Measurements from ENCODE around the gene PAX5.

PAX5 gene

DNA sequence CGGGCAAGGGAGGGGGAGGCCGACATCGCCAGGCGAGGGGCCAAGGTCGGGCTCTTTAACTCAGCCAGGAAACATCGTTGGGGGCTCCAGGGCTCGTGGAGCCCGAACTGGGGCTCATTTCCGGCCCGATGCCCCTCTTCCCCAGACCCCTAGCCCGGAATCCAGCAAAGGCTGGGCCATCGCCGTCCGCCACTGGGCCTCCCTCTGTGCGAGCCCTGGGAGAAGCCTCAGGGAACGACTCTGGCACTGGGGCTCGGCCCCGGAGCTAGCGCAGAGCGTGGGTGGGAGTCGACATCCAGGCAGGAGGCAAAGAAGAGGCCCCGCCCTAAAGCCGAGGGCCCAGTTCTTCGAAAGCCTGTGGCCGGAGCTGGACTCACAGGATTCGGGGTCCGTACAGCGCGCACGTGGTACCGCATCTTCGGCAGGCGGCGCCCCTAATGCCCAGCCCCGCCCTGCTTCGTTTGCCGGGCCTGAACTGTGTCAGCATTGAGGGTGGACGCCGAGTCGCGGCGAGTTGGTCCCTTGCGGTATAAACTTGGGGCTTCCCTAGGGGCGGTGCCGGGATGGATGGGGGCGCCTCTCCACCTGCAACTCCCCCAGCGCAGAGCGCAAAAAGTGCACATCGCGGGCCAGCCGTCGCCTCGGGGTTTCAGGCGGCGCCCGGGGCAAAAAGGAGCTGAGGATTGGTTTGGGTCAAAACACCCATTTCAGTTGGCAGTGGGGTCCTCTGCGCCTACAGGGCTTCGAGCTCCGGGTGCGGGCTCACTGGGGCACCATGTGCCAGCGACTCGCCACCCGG is 3.6 kb upstream of the PAX5 start:
- DNase-seq (ENCODE audit: insufficient read length, low spot score) (no peak), FAIRE-seq (no peak)

DNA sequence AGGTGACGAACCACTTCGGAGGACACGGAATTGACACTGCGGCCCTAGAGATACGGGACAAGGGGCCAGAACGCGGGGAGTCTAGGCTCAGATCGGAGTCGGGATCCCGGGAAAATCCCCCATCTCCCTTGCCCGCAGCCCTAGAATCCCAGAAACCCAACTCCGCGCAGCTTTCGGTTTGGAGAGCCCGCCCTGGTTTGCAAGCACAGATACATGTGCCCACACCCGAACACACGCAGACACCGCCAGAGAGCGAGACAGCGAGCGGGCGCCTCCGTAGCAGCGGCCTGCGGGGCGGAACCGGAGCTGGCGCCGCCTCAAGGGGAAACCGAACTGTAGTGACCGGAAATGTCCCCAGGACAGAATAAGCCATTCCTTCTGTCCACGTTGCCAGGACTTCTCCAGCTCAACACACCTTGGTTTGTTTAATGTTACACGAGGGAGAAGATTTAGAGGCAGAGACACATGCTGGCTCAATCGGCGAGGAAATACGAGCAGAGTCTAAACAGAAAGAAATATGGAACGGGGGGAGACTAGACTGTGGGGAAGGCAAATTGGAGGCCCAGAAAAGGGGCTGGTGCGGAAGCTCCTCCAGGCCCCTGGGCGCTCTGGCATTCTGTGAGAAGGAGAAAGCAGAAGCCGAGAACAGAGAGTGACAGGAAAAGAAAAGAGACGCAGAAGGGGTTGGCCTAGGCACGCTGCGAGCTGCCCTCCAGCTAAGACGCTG is 2.9 kb upstream of the PAX5 start:
- FAIRE-seq, result no peak
- DNase-seq (ENCODE audit: insufficient read length, low spot score), result no peak

DNA sequence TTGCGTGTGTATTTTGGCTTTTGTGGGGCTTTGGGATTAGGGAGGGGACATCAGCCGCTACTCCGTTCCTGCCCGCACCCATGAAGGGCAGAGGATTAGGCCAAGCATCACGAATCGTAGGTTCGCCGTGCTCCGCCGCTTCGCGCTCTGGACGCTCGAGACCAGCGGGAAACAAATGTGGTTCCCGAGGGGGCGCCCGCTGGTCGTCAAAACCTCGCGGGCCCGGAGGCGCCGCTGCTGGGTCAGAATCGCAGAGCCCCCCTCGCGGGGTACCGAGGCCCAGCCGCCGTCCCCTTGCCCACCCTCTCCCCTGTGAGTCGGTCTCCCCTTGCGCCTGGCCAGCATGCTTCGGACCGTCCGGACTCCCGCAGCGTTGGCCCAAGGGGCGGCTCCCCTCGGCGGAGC is 2.3 kb upstream of the PAX5 start:
- no peak for DNase-seq (ENCODE audit: insufficient read length, low spot score)
- FAIRE-seq, result peak; percentile 93

DNA sequence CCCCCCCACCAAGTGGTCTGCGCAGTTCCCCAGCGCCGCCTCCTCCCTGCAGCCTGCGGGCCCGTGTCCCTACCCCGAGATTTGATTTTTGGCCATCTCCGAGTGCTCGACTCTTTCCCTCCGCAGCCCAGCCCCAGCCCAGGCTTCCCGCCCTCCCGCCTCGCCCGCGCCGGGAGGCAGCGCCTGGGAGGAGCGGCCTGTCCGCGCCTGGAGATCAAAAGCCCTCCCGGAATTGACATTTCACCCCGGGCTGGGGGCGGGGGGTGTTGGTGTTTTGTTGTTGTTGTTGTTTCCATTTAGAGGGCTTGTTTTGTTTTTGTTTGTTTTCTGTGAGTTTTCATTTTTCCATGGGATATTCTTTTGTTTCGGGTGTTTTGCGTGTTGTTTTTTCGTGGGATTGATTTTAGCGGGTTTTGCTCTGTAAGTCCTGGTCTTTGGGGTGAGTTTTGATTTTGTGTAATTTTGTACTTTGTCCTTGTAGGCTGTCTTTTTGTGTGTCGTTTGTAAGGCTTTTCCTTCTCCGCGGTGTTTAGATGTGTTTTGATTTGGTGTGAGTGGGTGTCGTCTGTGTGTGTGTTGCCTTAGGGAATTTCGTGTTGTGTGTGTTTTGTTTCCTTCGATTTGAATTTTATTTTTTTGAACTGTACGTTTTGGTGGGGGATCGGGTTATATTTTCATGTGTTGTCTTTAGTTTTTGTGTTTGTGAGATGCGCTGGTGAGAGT is 1.7 kb upstream of the PAX5 start:
- peak; percentile 35 for FAIRE-seq
- DNase-seq (ENCODE audit: insufficient read length, low spot score), result no peak

DNA sequence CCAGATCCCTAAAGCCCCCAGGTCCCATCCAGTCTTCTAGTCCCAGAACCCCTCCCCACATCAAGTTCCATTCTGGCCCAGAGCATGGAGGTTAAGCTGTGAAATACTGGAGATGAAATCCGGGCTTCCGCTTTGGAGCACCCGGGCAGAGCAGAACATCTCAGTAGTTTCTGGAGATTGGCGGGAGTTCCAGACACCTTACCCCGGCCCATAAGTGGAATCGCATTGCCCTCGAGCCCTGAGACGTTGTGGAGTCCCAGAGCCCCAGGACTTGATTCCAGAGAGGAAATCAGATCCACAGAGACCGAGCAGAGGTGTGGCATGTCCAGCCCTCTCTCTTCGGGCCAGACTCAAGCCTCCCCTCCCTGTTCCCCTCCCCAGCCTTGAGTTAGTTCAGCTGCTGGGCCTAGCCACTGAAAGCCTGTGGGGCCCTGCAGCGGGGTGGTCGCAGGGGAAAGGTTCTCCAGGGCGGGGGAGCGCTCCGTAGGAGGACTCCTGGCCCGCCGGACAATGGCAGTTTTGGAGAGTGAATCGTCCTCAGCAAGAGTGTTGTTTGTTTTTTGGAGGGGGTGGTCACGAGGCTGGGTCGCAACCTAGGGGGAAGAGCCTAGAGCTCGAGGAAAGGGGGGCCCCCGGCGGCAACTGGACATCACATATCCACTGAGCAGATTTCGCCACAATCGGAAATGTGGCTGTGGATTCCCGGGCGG is 1.0 kb upstream of the PAX5 start:
- no peak for DNase-seq (ENCODE audit: insufficient read length, low spot score)
- peak; percentile 88 for FAIRE-seq

DNA sequence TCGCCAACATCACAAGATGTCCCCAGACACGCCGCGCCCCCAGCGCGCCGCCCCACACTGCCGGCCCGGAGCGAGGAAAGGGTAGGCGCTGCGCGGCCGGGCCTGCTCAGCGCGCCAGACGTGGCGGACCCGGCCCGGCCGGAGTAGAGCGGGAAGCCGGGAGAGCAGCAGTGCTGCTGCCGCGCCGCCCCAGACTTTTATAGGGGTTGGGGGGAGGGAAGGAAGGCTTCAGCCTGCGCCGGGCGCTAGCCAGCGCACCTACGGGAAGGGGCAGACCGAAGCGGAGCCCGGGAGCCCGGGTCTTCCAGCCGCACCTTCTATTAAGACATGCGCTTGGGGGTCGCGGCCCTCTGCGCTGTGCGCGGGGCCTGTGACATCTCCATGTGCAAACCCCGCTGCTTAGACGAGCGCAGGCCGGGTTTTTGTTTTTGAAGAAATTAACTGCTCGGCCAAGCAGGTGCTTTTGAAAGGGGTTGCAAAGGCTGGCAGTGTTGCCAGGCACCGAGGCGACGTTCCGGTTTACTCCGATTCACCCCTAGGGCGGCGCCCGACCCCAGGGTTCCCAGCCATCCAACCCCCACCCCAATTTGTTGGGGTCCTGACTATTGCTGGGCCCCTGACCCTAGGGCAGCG is 353 bp upstream of the PAX5 start:
- DNase-seq (ENCODE audit: insufficient read length, low spot score) (no peak), FAIRE-seq (no peak)

DNA sequence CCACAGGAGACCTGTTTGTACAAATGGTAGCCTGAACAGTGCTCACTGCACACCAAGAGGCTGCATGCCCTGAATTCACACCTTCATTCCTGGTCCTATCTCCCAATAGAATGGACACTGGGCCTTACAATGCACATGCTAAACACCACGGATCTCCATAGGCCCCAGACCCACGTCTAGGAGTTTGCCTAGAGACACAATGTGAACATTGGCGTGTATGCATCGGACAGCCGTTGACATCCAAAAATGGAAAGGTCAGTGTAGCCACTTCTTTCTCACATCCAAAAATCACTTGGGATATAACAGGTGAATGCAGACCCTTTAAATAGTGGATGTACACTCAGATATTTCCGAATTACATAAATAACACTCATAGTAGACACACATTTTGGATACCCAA is 927 bp downstream of the PAX5 start:
- no peak for FAIRE-seq
- no peak for DNase-seq (ENCODE audit: insufficient read length, low spot score)

DNA sequence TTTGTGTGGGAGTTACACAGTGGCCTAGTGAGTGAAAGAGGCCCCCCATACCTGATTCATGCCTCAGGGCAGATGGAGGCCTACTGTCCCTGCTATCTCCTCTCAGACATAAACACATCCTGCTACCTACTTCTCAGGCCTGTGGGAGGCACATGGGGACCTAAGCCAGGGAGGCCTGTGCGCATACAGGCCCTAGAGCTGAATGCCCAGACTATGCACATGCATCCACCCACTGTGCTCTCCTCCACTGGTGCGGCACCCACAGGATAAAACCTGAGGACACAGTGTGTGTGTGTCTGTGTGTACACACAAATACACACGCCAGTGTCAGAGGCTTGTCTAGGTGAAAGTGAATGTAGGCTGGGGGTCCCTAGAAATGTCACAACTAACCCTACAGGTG is 1.4 kb downstream of the PAX5 start:
- no peak for DNase-seq (ENCODE audit: insufficient read length, low spot score)
- FAIRE-seq, result peak; percentile 99

DNA sequence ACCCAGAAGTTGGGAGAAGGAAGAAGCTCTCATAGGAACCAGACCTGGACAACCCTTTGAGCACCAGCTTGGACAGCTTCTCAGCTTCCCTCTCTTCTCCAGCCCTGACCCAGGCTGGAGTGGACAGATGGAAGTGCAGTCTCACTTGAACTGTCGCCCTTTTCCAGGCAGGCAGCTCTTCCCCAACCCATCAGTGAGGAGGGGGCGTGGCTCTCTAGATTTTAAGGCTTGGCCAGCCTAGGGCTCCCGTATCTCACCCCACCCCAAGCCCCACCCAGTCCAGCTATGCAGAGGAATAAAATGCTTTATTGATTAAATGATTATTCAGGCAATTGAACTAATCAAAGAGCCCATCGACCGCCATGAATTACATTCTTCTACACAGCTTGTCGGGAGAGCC is 2.2 kb downstream of the PAX5 start:
- peak; percentile 42 for FAIRE-seq
- no peak for DNase-seq (ENCODE audit: insufficient read length, low spot score)

DNA sequence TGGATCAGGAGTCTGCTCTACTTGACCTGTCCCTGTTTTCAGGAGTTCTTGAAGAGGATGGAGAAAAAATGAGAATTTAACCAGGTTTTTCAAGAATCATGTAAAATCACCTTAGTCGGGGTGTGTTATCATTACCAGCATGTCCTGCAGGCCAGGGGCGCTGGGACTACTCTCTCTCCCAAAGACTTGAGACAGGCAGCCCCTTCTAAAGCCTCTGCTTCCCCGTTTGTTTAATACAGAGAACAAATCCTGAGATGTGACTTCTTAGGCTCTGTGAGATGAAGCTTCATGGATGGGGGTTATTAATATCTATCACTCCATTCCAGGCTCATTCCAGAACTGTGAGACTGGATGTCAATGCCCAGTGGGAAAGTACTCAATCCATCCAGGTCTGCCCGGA is 3.0 kb downstream of the PAX5 start:
- DNase-seq (ENCODE audit: insufficient read length, low spot score), result no peak
- FAIRE-seq, result no peak

DNA sequence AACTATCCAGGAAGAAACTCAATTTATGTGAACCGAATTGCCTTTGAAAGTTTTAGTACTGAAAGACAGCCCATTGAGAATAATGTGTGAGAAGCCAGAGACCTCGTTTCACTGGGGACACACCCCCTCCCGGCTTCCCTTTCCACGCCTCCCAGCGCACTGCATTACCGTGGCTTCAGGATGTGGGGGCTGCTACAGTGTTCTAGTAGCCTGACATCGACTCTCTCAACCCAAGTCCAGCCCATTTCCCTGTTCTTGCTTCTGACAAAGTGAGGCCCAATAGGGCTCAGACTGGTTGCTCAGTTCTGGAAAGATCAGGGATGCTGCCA is 3.5 kb downstream of the PAX5 start:
- DNase-seq (ENCODE audit: insufficient read length, low spot score), result no peak
- peak; percentile 99 for FAIRE-seq

DNA sequence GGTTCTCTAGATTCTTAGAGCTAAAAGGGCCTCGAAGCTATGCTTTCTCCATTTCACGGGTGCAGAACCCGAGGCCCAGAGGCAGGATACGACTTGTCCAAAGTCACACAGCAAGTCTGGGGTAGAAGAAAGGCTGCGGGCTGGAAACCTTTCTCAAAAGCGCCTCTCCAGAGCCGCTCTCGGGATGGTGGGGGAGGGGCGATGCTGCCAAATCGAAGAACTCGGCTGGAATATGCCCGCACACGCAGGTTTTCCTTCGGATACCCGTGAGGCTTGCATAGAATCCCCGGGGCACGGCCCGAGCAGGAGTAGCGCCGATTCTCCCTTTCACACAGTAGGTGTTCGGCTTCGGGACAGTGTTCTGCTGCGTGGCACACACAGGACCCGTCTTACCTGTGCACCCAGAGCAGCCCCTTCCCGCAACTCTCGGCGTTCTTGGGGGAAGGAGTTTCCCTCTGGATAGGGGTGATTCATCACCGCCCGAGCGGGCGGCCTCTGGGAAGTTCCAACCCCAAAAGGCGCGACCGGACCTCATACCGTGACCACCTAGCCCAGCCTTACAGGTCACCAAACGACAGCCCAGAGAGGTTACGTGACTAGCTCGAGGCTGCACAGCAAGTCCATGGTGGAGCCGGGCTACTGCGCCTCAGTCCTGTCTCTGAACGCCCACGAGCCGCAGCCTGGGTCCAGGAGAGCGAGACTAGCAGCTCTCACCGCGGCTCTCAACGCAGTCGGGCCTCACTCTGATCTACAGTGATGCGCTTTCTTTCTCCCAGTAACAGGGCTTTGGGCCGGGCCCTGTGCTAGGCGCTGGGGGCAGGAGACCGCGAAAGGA is 4.1 kb downstream of the PAX5 start:
- DNase-seq (ENCODE audit: insufficient read length, low spot score) (no peak), FAIRE-seq (peak; percentile 33)

DNA sequence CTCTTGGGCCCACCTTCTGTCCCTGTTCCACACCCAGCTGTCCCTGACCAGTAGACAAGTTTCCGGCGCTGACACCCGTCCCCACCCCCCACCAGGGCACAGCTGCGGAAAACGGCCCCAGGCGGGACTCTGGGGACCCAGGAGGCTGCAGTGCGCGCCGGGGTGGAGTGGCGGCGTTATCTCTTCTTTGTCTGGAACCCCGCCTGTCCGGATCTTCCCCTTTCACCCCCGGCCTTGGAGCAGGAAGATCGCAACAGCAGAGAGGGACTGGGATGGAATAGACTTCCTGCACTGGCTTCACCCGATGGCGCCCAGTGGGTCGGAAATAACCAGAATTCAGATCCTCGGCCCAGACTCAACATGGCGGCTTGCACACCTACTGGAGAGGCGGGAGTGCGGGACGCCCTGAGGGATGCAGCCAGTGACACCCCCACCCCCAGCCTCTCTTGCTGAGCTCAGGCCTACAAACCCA is 4.7 kb downstream of the PAX5 start:
- DNase-seq (ENCODE audit: insufficient read length, low spot score) (no peak), FAIRE-seq (peak; percentile 94)

DNA sequence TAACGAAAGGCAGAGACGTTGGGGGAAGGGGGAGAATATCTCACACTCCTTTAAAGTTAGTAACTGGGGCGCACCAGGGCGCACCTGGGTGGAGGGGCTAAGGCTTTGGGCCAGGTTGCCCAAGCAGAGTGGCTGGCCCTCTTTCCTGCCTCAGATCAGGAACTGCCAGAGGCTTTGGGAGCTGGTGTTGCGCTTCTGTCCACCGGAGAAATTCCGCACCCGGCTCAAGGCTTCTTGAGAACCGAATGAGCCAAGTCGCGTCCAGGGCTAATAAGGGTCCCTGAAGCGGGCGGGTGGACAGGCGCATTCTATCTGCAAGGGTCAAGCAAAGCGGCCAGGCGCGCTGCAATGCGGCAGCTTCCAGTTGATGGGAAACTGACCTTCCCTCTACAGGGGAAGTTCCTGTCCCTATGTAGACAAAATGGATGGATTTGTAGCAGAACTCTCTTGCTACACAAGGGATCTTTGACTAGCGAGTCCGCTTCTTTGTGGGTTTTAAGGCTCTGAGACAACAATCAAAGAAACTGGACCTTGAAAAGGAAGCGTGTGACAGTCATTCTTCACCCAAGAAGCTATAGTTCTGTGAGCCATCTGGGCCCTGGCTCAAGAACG is 5.5 kb downstream of the PAX5 start:
- DNase-seq (ENCODE audit: insufficient read length, low spot score) (no peak), FAIRE-seq (peak; percentile 91)

DNA sequence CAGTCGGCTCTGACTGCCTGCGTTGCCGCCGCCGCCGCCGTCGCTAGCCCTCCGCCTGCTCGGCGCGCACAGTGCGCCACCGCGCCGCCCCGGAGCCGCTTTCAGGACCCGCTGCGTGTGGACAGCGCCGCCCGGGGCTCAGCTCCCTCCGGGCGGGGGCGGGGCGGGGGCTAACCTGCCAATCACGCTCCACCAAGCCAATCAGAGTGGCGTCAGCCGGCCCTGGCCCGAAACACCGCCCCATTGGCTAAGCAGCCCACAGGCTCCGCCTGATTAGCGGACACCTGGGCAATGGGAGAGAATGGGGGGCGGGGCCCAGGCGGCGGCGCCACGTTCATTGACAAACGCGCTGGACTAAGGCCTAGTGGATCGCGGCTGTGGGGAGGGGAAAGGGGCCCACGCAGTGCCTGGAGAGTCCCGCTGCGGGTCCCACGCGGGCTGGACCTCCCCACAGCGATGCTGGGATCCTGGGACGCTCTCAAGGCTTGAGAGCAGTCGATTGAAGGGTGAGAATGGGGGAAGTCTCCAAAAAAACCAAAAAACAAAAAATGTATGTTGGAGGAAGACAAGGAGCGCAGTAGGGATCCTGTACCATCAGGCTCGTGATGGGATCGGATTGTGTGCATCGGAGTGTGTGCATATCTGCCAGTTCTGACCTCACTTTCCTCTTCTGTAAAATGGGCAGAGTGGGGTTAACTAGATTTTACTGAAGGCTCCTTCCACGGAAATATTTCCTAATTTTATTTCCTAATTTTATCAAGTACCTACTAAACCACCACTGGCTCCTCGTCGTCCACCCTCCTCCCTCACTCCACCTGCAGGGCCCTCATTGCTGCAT is 6.3 kb downstream of the PAX5 start:
- peak; percentile 97 for FAIRE-seq
- peak; percentile 88 for DNase-seq (ENCODE audit: insufficient read length, low spot score)

DNA sequence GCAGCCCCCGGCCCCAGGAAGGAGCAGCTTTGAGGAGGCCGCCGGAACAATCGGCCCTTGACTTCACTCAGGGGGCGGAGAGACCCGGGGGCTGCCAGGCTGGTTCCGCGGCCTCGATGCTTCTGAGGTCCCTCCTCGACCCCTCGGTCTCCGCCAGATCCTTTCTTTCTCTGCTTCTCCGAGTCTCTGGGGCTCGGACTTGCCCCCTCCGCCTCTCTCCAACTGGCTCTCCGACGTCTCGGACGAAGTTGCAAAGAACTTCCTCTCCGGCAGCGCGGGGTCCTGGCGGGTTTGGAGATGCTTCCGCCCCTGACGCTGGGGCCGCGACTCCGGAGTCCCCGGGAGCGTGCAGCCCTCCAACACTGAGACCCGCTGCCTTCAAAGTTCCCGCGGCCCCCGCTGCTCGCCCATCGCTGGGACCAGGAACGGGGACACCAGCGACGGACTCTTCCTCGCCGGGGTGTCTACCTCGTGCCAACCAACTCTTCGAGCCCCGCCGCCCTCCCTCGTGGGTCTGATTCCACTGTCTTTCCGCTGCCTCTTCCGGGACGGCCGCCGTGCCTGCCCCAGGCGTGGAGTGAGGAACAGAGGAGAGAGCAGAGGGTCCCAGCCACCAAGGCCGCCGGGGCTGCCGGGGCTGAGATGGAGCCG is 7.0 kb downstream of the PAX5 start:
- no peak for DNase-seq (ENCODE audit: insufficient read length, low spot score)
- FAIRE-seq, result peak; percentile 63

DNA sequence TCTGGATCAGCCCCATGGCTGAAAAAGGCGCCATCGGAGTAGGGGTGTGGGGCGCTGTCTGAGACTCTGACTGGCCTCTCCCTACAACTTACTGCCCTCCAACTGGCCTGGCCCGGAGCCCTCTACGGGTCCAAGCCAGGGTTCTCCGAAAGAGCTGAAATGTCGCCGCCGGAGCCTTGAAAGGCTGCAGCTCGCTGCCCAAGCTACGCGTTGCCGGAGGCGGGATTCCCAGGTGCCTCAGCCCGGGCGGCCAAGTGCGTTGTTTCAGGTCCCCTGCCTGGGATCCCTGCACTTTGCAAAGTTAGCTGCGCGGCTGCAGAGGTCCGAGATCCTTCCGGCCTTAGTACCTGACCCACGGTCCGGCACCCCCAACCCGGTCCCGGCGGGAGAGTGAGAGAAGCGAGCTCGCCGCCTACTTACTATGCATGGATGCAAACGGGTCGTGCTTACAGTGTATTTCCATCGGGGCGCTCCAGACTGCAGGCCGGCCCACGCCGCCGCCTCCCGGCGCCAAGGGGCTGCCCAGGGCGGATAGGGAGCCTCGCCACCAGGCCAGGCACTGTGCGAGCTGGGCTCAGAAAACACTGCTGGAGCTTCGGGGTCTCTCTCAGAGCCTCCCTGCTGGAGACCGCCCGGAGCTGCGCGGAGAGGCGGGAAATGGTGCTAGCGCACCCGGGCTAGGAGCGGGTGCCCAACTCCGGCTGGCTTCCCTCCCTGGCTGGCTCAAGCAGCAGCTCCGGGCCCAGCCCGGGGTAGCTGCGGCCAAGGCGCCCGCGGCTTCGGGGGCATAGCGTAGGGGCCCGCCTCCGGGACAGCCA is 7.7 kb downstream of the PAX5 start:
- FAIRE-seq (peak; percentile 80), DNase-seq (ENCODE audit: insufficient read length, low spot score) (no peak)

All from GM19239 (cell line).